Measurements from ENCODE around the gene TSSC4.

The TSSC4 gene

GRCh38 chr11:2393111-2393868, 7.3 kb upstream of the TSSC4 start:
- TF ChIP-seq CTCF (IDR thresholded peaks at IDR 0.05; ENCODE audit: low read depth, low read length) (no peak), EZH2phosphoT487 (IDR thresholded peaks at IDR 0.05; ENCODE audit: low read depth) (no peak)
- no peaks in the 10 kb centered on the region for H3K27me3 ChIP-seq (ENCODE audit: low read depth, low read length)
- no peaks in the 10 kb centered on the region for H3K9me3 ChIP-seq (ENCODE audit: insufficient read depth, low read length)
- H3K4me1 ChIP-seq (ENCODE audit: low read length), result no peaks in the 10 kb centered on the region
- peaks cover 40% of the 10 kb centered on the region for H4K20me1 ChIP-seq (ENCODE audit: insufficient read depth, low read length)
- no peak overlapping the region for H3K4me2 ChIP-seq (ENCODE audit: low read length)
- H3K79me2 ChIP-seq (ENCODE audit: low read length), result peaks cover 30% of the 10 kb centered on the region
- peaks cover 4% of the 10 kb centered on the region for H3K36me3 ChIP-seq (replicated peaks; ENCODE audit: low read depth, low read length)
- no peak overlapping the region for H3K9ac ChIP-seq (ENCODE audit: low read length)
- no peak overlapping the region for H3K4me3 ChIP-seq (ENCODE audit: low read length)
- no peak overlapping the region for H3K27ac ChIP-seq (ENCODE audit: low read length)
- H2AFZ ChIP-seq (ENCODE audit: low read depth, low read length), result no peak overlapping the region

DNA sequence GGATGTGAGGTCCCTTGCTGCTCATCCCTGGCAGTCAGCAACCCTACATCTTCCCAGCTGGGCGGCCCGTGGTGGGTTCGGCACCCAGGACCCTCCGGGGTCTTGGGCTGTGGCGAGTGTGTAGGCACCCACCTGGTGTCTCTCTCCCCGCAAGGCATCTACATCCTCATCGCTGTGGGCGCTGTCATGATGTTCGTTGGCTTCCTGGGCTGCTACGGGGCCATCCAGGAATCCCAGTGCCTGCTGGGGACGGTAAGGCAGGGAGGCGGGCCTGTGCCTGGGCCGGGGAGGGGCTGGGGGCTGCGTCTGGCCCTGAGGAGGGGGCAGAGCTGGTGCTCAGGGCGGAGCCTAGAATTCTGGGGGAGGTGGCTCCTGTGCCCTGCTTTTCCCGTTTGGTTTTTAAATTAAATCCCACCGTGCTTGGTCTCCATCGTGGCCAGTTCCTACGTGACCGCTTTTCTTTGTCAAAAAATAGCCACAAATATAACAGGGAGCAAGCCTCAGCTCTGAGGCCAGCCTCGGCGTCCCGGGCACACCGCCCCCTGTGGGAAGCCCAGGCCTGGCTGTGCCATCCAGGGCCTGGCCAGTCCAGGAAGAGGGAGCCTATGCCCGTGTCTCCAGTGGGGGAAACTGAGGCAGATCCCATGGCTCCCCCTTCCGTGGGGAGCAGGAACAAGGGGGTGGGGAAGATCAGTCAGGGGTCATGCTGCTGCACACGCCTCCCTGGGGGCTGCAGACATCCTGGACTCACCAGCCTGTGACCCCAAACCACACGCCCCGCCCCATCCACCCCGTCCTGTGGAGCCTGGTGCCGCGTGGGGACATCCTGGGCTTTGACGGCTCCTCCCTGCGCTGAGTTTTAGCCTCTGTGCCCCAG, 6.4 kb upstream of the TSSC4 start:
- peaks cover 4% of the 10 kb centered on the region for H3K36me3 ChIP-seq (replicated peaks; ENCODE audit: low read depth, low read length)
- H3K4me3 ChIP-seq (ENCODE audit: low read length), result no peak overlapping the region
- H3K27ac ChIP-seq (ENCODE audit: low read length), result no peak overlapping the region
- no peaks in the 10 kb centered on the region for H3K9me3 ChIP-seq (ENCODE audit: insufficient read depth, low read length)
- peaks cover 2% of the 10 kb centered on the region for H3K4me1 ChIP-seq (ENCODE audit: low read length)
- H3K79me2 ChIP-seq (ENCODE audit: low read length), result peaks cover 21% of the 10 kb centered on the region
- TF ChIP-seq CTCF (IDR thresholded peaks at IDR 0.05; ENCODE audit: low read depth, low read length) (no peak), EZH2phosphoT487 (IDR thresholded peaks at IDR 0.05; ENCODE audit: low read depth) (no peak)
- H3K9ac ChIP-seq (ENCODE audit: low read length), result no peak overlapping the region
- no peaks in the 10 kb centered on the region for H3K27me3 ChIP-seq (ENCODE audit: low read depth, low read length)
- H4K20me1 ChIP-seq (ENCODE audit: insufficient read depth, low read length), result peaks cover 31% of the 10 kb centered on the region
- no peak overlapping the region for H3K4me2 ChIP-seq (ENCODE audit: low read length)
- no peak overlapping the region for H2AFZ ChIP-seq (ENCODE audit: low read depth, low read length)

GRCh38 chr11:2394818-2395105, 5.8 kb upstream of the TSSC4 start:
- no peaks in the 10 kb centered on the region for H3K27me3 ChIP-seq (ENCODE audit: low read depth, low read length)
- H3K9ac ChIP-seq (ENCODE audit: low read length), result no peak overlapping the region
- no peak overlapping the region for H2AFZ ChIP-seq (ENCODE audit: low read depth, low read length)
- peaks cover 5% of the 10 kb centered on the region for H3K4me1 ChIP-seq (ENCODE audit: low read length)
- no peaks in the 10 kb centered on the region for H3K9me3 ChIP-seq (ENCODE audit: insufficient read depth, low read length)
- H3K36me3 ChIP-seq (replicated peaks; ENCODE audit: low read depth, low read length), result peaks cover 4% of the 10 kb centered on the region
- H3K27ac ChIP-seq (ENCODE audit: low read length), result no peak overlapping the region
- H4K20me1 ChIP-seq (ENCODE audit: insufficient read depth, low read length), result peaks cover 25% of the 10 kb centered on the region
- no peak for TF ChIP-seq EZH2phosphoT487 (IDR thresholded peaks at IDR 0.05; ENCODE audit: low read depth)
- TF ChIP-seq CTCF (IDR thresholded peaks at IDR 0.05; ENCODE audit: low read depth, low read length), result no peak
- H3K4me3 ChIP-seq (ENCODE audit: low read length), result no peak overlapping the region
- peaks cover 15% of the 10 kb centered on the region for H3K79me2 ChIP-seq (ENCODE audit: low read length)
- no peak overlapping the region for H3K4me2 ChIP-seq (ENCODE audit: low read length)

GRCh38 chr11:2395211-2395730, 5.3 kb upstream of the TSSC4 start:
- no peak overlapping the region for H3K27ac ChIP-seq (ENCODE audit: low read length)
- H3K9me3 ChIP-seq (ENCODE audit: insufficient read depth, low read length), result no peaks in the 10 kb centered on the region
- H3K36me3 ChIP-seq (replicated peaks; ENCODE audit: low read depth, low read length), result peaks cover 2% of the 10 kb centered on the region
- H4K20me1 ChIP-seq (ENCODE audit: insufficient read depth, low read length), result peaks cover 22% of the 10 kb centered on the region
- TF ChIP-seq CTCF (IDR thresholded peaks at IDR 0.05; ENCODE audit: low read depth, low read length) (no peak), EZH2phosphoT487 (IDR thresholded peaks at IDR 0.05; ENCODE audit: low read depth) (no peak)
- peaks cover 5% of the 10 kb centered on the region for H3K4me1 ChIP-seq (ENCODE audit: low read length)
- H2AFZ ChIP-seq (ENCODE audit: low read depth, low read length), result no peak overlapping the region
- H3K4me2 ChIP-seq (ENCODE audit: low read length), result no peak overlapping the region
- H3K27me3 ChIP-seq (ENCODE audit: low read depth, low read length), result no peaks in the 10 kb centered on the region
- no peak overlapping the region for H3K9ac ChIP-seq (ENCODE audit: low read length)
- no peak overlapping the region for H3K4me3 ChIP-seq (ENCODE audit: low read length)
- peaks cover 10% of the 10 kb centered on the region for H3K79me2 ChIP-seq (ENCODE audit: low read length)
